GM19099 (cell line): Measurements from ENCODE around the gene RAD50.
A peak's percentile ranks its signal among the peaks of the same experiment; 100 is the strongest.

Experiments used
- POLR2A ChIP-seq: IDR thresholded peaks from 3 replicates; pipeline ENCODE4 v1.6.1; 2011; ENCODE audit warnings: low read depth; ENCODE audit not compliant: insufficient read length; ENCODE audit errors: extremely low read depth

RAD50 gene

DNA sequence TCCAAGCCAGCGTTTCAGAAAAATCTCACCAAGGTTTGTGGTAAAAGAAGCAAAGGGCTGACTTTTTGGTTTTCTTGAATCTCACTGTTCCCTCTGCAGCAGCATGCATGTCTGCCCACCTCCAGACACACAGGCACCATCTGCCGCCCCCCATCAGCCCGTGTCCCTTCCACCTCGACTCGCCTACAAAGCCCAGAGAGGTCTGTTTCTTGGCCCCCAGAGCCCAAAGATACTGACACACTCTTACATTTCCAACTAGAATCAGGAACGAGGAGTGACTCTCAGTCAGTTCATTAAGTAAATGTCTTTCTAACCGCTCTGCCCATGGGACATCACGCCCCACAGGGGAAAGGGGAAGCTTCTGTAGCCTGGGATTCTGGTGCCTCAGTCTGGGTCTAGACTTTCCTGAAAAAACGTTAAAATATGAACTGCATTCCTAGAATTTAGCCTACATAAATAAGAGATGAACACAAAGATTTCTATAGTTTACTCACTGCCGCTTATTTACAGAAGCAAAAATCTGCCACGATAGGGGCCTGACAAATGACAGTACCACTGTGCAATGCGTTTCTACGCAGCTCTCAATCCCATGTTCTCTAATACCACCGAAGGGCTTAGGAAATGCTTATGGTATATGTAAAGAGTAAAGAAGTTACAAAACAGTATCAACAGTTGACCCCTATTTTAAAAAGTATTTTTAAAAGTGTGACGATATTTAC is 121.1 kb downstream of the RAD50 start:
- no peak for TF ChIP-seq POLR2A

DNA sequence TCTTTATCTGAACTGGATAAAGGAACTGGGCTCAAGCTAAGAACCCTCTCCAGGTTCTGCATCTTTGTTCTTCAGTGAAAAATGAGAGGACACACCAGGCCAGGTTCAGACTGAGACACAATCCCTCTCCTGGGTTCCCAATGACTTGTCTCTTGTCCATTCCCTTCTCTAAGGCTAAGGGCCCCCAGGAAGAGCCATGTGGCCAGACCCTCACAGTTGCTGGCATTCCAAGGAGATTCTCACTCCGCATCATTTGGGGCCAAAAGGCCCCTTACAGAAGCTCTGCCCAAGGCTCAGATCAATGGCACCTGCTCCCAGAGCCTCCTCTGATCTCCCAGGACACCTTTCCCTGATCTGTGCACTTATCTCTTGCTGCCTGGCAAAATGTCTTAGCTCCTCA is 122.0 kb downstream of the RAD50 start:
- no peak for TF ChIP-seq POLR2A

- TF ChIP-seq POLR2A, result no peak
Measured at GRCh38 chr5:132679166-132679565, 122.4 kb downstream of the RAD50 start.

DNA sequence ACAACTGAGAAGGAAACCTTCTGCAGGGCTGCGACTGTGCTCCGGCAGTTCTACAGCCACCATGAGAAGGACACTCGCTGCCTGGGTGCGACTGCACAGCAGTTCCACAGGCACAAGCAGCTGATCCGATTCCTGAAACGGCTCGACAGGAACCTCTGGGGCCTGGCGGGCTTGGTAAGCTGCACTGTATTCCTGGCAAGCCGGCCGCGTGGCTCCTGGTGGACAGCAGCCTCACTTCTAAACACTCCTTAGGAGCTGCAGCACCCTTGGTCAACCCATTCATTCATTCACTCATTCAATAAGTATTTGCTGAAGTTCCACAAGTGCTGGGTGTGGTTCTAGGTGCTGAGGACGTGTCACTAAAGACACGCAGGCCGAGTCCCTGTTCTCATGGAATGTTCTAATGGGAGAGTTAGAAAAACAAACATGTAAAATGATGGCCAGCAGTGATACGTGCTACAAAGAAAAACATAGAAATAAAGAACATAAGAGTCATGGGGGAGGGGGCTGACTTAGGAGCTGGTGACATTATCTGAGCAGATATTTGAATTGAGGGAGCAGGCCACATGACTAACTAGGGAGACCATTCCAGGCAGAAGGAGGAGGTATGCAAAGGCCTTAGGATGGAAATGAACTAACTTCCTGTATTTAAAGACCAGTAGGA is 123.1 kb downstream of the RAD50 start:
- no peak for TF ChIP-seq POLR2A

GRCh38 chr5:132680780-132681475 is 124.2 kb downstream of the RAD50 start:
- no peak for TF ChIP-seq POLR2A

DNA sequence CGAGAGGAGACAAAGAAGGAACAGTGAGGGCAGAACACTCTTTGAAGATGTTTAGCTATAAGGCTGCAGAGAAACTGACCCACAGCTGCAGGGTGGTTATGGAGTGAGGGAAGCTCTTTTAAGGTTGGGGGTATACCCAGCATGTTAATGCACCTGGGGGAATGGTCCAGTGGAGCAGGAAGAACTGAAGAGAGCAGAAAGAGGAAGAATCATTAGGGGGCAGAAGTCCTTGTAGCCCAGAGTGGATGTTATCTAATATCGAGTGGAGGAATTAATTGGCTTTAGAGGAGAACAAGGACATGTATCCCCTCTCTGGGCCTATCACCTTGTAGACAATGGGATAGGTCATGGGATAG is 124.7 kb downstream of the RAD50 start:
- no peak for TF ChIP-seq POLR2A

DNA sequence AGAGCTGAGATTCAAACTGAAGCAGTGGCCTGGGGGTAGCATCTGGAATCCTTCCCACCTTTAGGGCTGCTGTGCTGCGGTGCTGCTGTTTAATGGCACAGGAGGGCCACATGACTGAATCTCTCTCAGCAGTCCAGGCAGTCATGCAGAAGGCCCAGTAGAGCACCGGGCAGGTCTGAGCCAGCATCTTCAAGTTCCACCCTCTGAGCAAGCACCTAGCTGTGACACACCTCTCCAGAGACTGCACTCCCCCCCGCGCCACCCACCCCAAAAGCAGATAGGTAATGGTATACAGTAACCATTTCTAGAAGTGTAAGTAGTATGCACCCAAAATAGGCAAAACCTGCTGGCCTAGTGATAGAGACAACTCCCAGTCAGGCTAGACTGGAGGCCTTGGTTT is 125.2 kb downstream of the RAD50 start:
- no peak for TF ChIP-seq POLR2A

GRCh38 chr5:132684491-132684890 is 127.7 kb downstream of the RAD50 start:
- TF ChIP-seq POLR2A, result no peak

DNA sequence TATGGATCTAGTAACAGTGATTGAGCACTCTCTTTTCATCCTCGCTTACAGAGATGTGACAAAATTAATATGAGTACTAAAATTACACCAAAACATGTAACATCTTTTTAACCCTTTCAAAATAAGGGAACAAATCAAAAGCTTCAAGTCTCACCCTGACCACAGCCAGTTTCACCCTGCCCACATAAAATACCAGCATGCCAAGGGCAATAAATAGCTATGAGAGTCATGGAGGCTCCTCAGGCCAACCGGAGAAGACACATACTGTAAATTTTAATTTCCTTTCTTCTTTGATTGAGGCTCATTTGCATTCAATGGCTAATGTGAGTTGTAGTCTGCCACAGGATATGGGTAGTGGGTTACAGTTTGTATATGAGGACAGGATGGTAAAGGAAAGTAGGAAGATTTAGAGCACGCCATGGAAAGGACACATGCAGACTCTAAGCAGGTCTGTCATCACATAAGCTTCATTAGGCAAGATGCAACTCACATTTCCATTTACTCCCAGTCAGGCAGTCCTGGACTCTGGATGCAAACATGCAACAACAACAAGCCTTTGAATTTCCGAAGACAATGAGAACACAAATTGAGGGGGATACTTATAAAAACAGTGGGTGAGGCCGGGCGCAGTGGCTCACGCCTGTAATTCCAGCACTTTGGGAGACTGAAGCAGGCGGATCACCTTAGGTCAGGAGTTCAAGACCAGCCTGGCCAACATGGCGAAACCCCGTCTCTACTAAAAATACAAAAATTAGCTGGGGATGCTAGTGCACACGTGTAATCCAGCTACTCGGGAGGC is 128.3 kb downstream of the RAD50 start:
- no peak for TF ChIP-seq POLR2A

GRCh38 chr5:132686193-132686592 is 129.4 kb downstream of the RAD50 start:
- no peak for TF ChIP-seq POLR2A

DNA sequence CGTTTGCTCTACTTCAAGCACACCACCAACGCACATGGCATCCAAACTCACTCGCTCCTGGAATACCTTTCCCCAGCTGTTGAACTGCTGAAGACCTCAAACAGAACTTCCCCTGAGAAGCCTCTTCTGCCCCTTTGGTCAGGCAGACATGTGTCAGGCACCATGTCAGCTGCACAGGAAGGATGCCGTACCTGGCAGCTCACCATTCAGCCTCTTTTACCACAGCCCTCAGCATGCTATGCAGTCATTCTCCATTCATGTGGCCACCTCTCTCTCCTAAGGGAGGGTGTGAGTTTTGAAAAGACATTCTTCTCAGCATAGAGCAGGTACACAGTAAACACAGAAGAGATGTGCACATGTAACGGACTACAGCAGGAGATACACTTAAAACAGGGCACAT is 131.2 kb downstream of the RAD50 start:
- no peak for TF ChIP-seq POLR2A

- peak; percentile 21 for TF ChIP-seq POLR2A
Measured at GRCh38 chr5:132688536-132689339, 132.0 kb downstream of the RAD50 start.

- no peak for TF ChIP-seq POLR2A
Measured at GRCh38 chr5:132689513-132689912, 132.7 kb downstream of the RAD50 start.

DNA sequence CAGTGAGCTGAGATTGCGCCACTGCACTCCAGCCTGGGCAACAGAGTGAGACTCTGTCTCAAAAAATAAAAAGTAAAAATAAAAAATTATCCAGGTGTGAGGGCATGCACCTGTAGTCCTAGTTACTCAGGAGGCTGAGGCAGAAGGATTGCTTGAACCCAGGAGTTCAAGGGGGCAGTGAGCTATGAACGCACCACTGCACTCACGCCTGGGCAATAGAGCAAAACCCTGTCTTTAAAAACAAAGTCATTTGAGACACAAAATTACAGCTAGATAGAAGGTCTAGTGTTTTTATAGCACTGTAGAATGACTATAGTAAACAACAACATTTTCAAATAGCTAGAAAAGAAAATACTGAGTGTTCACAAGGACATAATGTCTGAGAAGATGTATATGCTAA is 133.4 kb downstream of the RAD50 start:
- TF ChIP-seq POLR2A, result no peak

DNA sequence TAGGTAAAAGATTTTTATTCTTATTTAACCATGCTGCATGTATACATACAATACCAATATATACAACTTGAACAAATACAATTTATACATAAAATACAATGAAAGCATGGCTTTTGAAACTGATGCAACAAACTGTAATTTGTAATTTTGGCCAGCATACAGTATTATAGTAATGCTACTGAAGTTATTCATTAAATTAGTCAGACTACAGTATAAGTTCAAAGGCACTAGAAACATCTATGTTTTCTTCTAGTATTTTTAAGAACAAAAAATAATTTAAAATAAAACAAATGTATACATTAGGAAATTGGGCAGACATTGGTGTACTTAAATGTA is 135.8 kb downstream of the RAD50 start:
- TF ChIP-seq POLR2A, result no peak
